GM04503 (cell line): ENCODE data around the gene SLC25A31.

Experiments
- DNase-seq: peaks from one replicate; pipeline ENCODE4 v3.0.0-alpha.2; 2012; ENCODE audit warnings: low read depth

Gene SLC25A31

GRCh38 chr4:127777487-127777886, 47.3 kb downstream of the SLC25A31 start:
- no peak for DNase-seq

GRCh38 chr4:127778102-127778501, 47.9 kb downstream of the SLC25A31 start:
- no peak for DNase-seq

- no peak for DNase-seq
Observed at GRCh38 chr4:127780598-127780997, 50.4 kb downstream of the SLC25A31 start.

- no peak for DNase-seq
Observed at GRCh38 chr4:127781300-127782024, 51.3 kb downstream of the SLC25A31 start.

GRCh38 chr4:127782025-127782274, 51.8 kb downstream of the SLC25A31 start:
- DNase-seq = no peak

GRCh38 chr4:127782275-127783025, 52.2 kb downstream of the SLC25A31 start, which contains the start of gene HSPA4L:
Gene HSPA4L, plus strand, starts transcription at chr4:127782322. Its CDS starts 229 bp downstream, at chr4:127782551.
- DNase-seq = peak; percentile 28

- DNase-seq = no peak
Observed at GRCh38 chr4:127783026-127783769, 53.0 kb downstream of the SLC25A31 start.

- DNase-seq = no peak
Observed at GRCh38 chr4:127783955-127784770, 54.0 kb downstream of the SLC25A31 start.

GRCh38 chr4:127788517-127788916, 58.3 kb downstream of the SLC25A31 start:
- no peak for DNase-seq

GRCh38 chr4:127791391-127791790, 61.2 kb downstream of the SLC25A31 start:
- DNase-seq = no peak

GRCh38 chr4:127793528-127793927, 63.3 kb downstream of the SLC25A31 start:
- no peak for DNase-seq

GRCh38 chr4:127799711-127800110, 69.5 kb downstream of the SLC25A31 start:
- no peak for DNase-seq

- DNase-seq = no peak
Observed at GRCh38 chr4:127809173-127809800, 79.1 kb downstream of the SLC25A31 start.

- DNase-seq = no peak
Observed at GRCh38 chr4:127810551-127810950, 80.4 kb downstream of the SLC25A31 start.

GRCh38 chr4:127822430-127822829, 92.2 kb downstream of the SLC25A31 start:
- DNase-seq = no peak
